Fibroblast of skin of abdomen (primary cell): ENCODE results near the gene ATG2A.

Source experiments
- DNase-seq: peaks from one replicate; pipeline ENCODE4 v3.0.0-alpha.2; 2013

ATG2A gene

GRCh38 chr11:64900774-64901173, 16.2 kb downstream of the ATG2A start:
- no peak for DNase-seq

- no peak for DNase-seq
These were observed 16.7 kb downstream of the ATG2A start for GRCh38 chr11:64900263-64900678.

- no peak for DNase-seq
These were observed 18.5 kb downstream of the ATG2A start for GRCh38 chr11:64898541-64898940.

- DNase-seq, result no peak
These were observed 18.9 kb downstream of the ATG2A start for GRCh38 chr11:64898076-64898445.

- no peak for DNase-seq
These were observed 19.5 kb downstream of the ATG2A start for GRCh38 chr11:64897381-64898075.

- no peak for DNase-seq
These were observed 20.5 kb downstream of the ATG2A start for GRCh38 chr11:64896448-64897022.

- DNase-seq, result no peak
These were observed 22.1 kb downstream of the ATG2A start for GRCh38 chr11:64894812-64895452.

GRCh38 chr11:64894070-64894811, 22.8 kb downstream of the ATG2A start:
- DNase-seq, result peak; percentile 63

GRCh38 chr11:64893194-64894069, 23.6 kb downstream of the ATG2A start:
- DNase-seq, result no peak

- no peak for DNase-seq
These were observed 24.2 kb downstream of the ATG2A start for GRCh38 chr11:64892838-64893193.

- DNase-seq, result no peak
These were observed 24.6 kb downstream of the ATG2A start for GRCh38 chr11:64892411-64892831.

- DNase-seq, result no peak
These were observed 25.1 kb downstream of the ATG2A start for GRCh38 chr11:64891880-64892279.

- DNase-seq, result no peak
These were observed 25.7 kb downstream of the ATG2A start for GRCh38 chr11:64891215-64891848.

- DNase-seq, result no peak
These were observed 26.5 kb downstream of the ATG2A start for GRCh38 chr11:64890522-64890939.

- DNase-seq, result no peak
These were observed 28.1 kb downstream of the ATG2A start for GRCh38 chr11:64888729-64889511.

- no peak for DNase-seq
These were observed 28.6 kb downstream of the ATG2A start for GRCh38 chr11:64888406-64888728.

- peak; percentile 58 for DNase-seq
These were observed 29.1 kb downstream of the ATG2A start for GRCh38 chr11:64887757-64888405.

GRCh38 chr11:64887234-64887756, 29.7 kb downstream of the ATG2A start:
- DNase-seq, result no peak

GRCh38 chr11:64885367-64886286, 31.4 kb downstream of the ATG2A start:
- peak; percentile 42 for DNase-seq
